Umbilical cord (tissue), 2 donors: ENCODE data around the gene PLCH2. TPM values are rescaled to one million over a fixed set of nuclear protein-coding genes. Genes with fewer than 3 reads are reported as not detected.
A peak's percentile ranks its signal among the peaks of the same experiment; 100 is the strongest.

Experiments used
- DNase-seq: peaks from one replicate; pipeline ENCODE4 v3.0.0-alpha.2; 2015; ENCODE audit warnings: low spot score
- total RNA-seq: library from RNA; depleted of rRNA; stranded (reverse); fragments of >200 nt; gene quantifications from one replicate; pipeline ENCODE4 v1.2.3, GENCODE V29; 2014; ENCODE audit warnings: low replicate concordance; ENCODE audit not compliant: insufficient read depth

The PLCH2 gene
- total RNA-seq, 1 donor from 2014 or later, result 11.1 TPM

GRCh38 chr1:2460996-2461751 lies 14.9 kb upstream of the PLCH2 start:
- DNase-seq, result no peak

- DNase-seq, result peak; percentile 48
Observed at GRCh38 chr1:2462819-2463218, 13.3 kb upstream of the PLCH2 start.

- peak; percentile 79 for DNase-seq
Observed at GRCh38 chr1:2463396-2463795, 12.7 kb upstream of the PLCH2 start.

- DNase-seq, result no peak
Observed at GRCh38 chr1:2465371-2466269, 10.5 kb upstream of the PLCH2 start.

- no peak for DNase-seq
Observed at GRCh38 chr1:2466270-2466665, 9.8 kb upstream of the PLCH2 start.

- DNase-seq, result no peak
Observed at GRCh38 chr1:2466958-2467554, 9.0 kb upstream of the PLCH2 start.

- DNase-seq, result peak; percentile 37
Observed at GRCh38 chr1:2468041-2468472, 8.0 kb upstream of the PLCH2 start.

- DNase-seq, result no peak
Observed at GRCh38 chr1:2468540-2468939, 7.5 kb upstream of the PLCH2 start.

- DNase-seq, result no peak
Observed at GRCh38 chr1:2469103-2469940, 6.8 kb upstream of the PLCH2 start.

GRCh38 chr1:2470290-2471158 lies 5.6 kb upstream of the PLCH2 start:
- DNase-seq, result no peak

- no peak for DNase-seq
Observed at GRCh38 chr1:2471159-2471471, 5.0 kb upstream of the PLCH2 start.

GRCh38 chr1:2471587-2472001 lies 4.5 kb upstream of the PLCH2 start:
- DNase-seq, result no peak

- no peak for DNase-seq
Observed at GRCh38 chr1:2472109-2472508, 4.0 kb upstream of the PLCH2 start.

GRCh38 chr1:2472561-2473177 lies 3.4 kb upstream of the PLCH2 start:
- no peak for DNase-seq

- no peak for DNase-seq
Observed at GRCh38 chr1:2473198-2473597, 2.9 kb upstream of the PLCH2 start.

GRCh38 chr1:2474104-2474844 lies 1.8 kb upstream of the PLCH2 start:
- DNase-seq, result peak; percentile 72

- peak; percentile 84 for DNase-seq
Observed at GRCh38 chr1:2474933-2475371, 1.1 kb upstream of the PLCH2 start.

GRCh38 chr1:2475571-2475970 lies 518 bp upstream of the PLCH2 start:
- DNase-seq, result no peak

GRCh38 chr1:2477309-2477708 lies 1.2 kb downstream of the PLCH2 start:
- DNase-seq, result no peak
